Keratinocyte (primary cell): ENCODE measurements around the gene MPZL1. TPM values are rescaled to one million over a fixed set of nuclear protein-coding genes. Genes with fewer than 3 reads are reported as not detected.

Experiments used
- DNase-seq: peaks from one replicate; pipeline ENCODE4 v3.0.0-alpha.2; 2011; ENCODE audit warnings: low read depth, missing footprints, low spot score
- FAIRE-seq: peaks from 2 replicates; lab custom pipeline; 2011; peaks lifted over from hg19 to GRCh38; lab: Jason Lieb, UNC
- H2AFZ ChIP-seq: 2 replicates; pipeline ENCODE4 v1.6.0; 2012; ENCODE audit warnings: low read length, control low read depth, inconsistent platforms; ENCODE audit not compliant: control insufficient read depth
- H3K27ac ChIP-seq: 2 replicates; pipeline ENCODE4 v1.5.1; 2011; ENCODE audit warnings: low read length; ENCODE audit not compliant: control insufficient read depth, insufficient read depth
- H3K27me3 ChIP-seq: 3 replicates; pipeline ENCODE4 v1.6.0; 2011; ENCODE audit warnings: low read length; ENCODE audit not compliant: control insufficient read depth, insufficient read depth; ENCODE audit errors: extremely low read depth
- H3K36me3 ChIP-seq, 2 experiments: 2 replicates in 1 of 2; 3 replicates in 1 of 2; pipeline ENCODE4 v1.5.1; 2011; ENCODE audit warnings: low read length in 2 of 2, mild to moderate bottlenecking in 1 of 2; ENCODE audit not compliant: control insufficient read depth in 2 of 2, insufficient read depth in 2 of 2; ENCODE audit errors: extremely low read depth in 1 of 2
- H3K4me1 ChIP-seq: 3 replicates; pipeline ENCODE4 v1.5.1; 2011; ENCODE audit warnings: low read length; ENCODE audit not compliant: control insufficient read depth, insufficient read depth; ENCODE audit errors: extremely low read depth
- H3K4me2 ChIP-seq: 3 replicates; pipeline ENCODE4 v1.6.0; 2011; ENCODE audit warnings: low read depth, low read length; ENCODE audit not compliant: control insufficient read depth, insufficient read depth; ENCODE audit errors: extremely low read depth
- H3K4me3 ChIP-seq, 3 experiments: fragments of 200-600 bp in 1 of 3; sonication (generic) in 1 of 3; 2 replicates in 2 of 3; 3 replicates in 1 of 3; pipeline ENCODE4 v1.5.1; 2011 to 2016; ENCODE audit warnings: low read length in 3 of 3, mild to moderate bottlenecking in 3 of 3, control low read depth in 2 of 3, inconsistent platforms in 1 of 3, low read depth in 1 of 3, mixed read lengths in 1 of 3, mixed run types in 1 of 3, moderate library complexity in 1 of 3; ENCODE audit not compliant: control insufficient read depth in 2 of 3, insufficient read depth in 2 of 3; ENCODE audit errors: extremely low read depth in 1 of 3
- H3K79me2 ChIP-seq: 2 replicates; pipeline ENCODE4 v1.6.0; 2012; ENCODE audit warnings: low read length; ENCODE audit not compliant: control insufficient read depth, insufficient read depth
- H3K9ac ChIP-seq: 3 replicates; pipeline ENCODE4 v1.6.0; 2011; ENCODE audit warnings: low read length; ENCODE audit not compliant: control insufficient read depth, insufficient read depth; ENCODE audit errors: extremely low read depth
- H3K9me1 ChIP-seq: 3 replicates; pipeline ENCODE4 v1.6.0; 2011; ENCODE audit warnings: low read length; ENCODE audit not compliant: control insufficient read depth, insufficient read depth; ENCODE audit errors: extremely low read depth
- H3K9me3 ChIP-seq: 2 replicates; pipeline ENCODE4 v1.5.1; 2012; ENCODE audit warnings: low read depth, low read length; ENCODE audit not compliant: control insufficient read depth
- H4K20me1 ChIP-seq: 3 replicates; pipeline ENCODE4 v1.6.0; 2011; ENCODE audit warnings: low read length; ENCODE audit not compliant: control insufficient read depth, insufficient read depth; ENCODE audit errors: extremely low read depth
- EZH2 ChIP-seq: IDR thresholded peaks from one replicate; pipeline ENCODE4 v1.6.1; 2012; ENCODE audit warnings: inconsistent platforms, mild to moderate bottlenecking, low read length, moderate library complexity
- dilution Hi-C: fragments of 300-500 bp; cut with MboI; formaldehyde crosslinking; loops from one replicate; pipeline ENCODE4 v1.7.0; 2020; ENCODE audit warnings: low sequenced_read_pairs; ENCODE audit not compliant: extremely low pct_ligation_motif_present
- polyA plus RNA-seq, 5 experiments: library from polyadenylated mRNA; depleted of rRNA in 3 of 5; stranded (reverse) in 3 of 5; stranded (forward) in 1 of 5; unstranded in 1 of 5; fragments of >200 nt; gene quantifications; 1 replicate in 1 of 5; 2 replicates in 3 of 5; 3 replicates in 1 of 5; pipeline versions ENCODE4 v1.2.1 to v1.2.3, GENCODE V29; 2011 to 2012; ENCODE audit warnings: missing spikeins in 2 of 5, low read depth in 1 of 5, low replicate concordance in 1 of 5
- TF ChIP-seq, protein P1 (sequence below), 3 experiments: IDR thresholded peaks in 1 of 3; conservative IDR thresholded peaks in 1 of 3; optimal IDR thresholded peaks in 1 of 3; 2 replicates in 2 of 3; 3 replicates in 1 of 3; pipeline versions ENCODE3 to v1.5.1; 2011; ENCODE audit warnings: low read length in 3 of 3, mild to moderate bottlenecking in 3 of 3, moderate library complexity in 2 of 3, control low read depth in 1 of 3, inconsistent platforms in 1 of 3; ENCODE audit not compliant: insufficient read depth in 2 of 3; ENCODE audit errors: extremely low read depth in 1 of 3

MPZL1 gene
- polyA plus RNA-seq, 1 donor (not counting 4 experiments of a cell fraction or from before 2014, with no cell fraction given), result 195 TPM

DNA sequence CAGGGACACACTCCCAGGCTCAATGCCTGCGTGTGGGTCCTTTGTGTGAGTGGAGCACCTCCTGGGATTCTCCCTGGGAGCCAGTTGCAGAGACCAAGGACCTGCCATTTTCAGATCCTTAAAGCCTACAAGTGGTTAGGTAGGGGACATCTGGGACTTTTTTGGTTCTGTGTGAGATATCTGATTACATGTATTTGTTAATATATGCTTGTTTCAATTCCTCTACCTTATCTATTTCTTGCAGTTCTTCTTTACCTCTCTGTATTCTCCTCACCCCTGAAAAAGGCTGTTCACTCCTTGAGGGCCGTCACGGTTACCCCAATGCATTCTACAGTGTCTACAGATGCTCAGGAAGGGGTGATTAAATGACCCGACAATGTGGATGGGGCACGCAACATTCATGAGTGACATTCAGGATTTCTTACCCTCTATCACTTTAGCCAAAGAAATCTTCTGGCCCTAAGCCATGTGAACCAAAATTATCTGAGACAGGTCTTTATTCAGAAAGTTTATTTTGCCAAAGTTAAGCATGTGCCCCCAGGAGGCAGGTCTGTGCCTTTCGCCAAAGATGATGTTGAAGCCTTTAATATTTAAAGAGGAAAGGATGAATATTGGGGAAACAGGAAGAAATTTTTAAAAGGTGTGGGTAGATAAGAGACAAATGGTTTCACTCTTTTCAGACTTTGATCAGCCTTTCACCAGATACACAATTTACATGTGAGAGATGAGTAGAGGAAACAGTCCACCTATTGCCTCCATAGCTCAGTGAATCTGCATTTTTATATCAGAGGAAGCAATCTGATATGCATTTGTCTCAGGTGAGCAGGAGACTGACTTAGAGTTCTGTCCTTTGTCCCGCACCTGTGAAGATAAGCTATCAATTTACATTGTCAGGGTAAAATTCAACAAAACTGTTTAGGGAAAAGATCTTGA lies 44.6 kb upstream of the MPZL1 start:
- DNase-seq (no peak), FAIRE-seq (no peak)
- no peaks in the 10 kb centered on the region for H3K9me3 ChIP-seq
- no peak overlapping the region for H3K9ac ChIP-seq
- no peak for TF ChIP-seq EZH2
- no peak overlapping the region for H3K4me2 ChIP-seq
- dilution Hi-C loops, result no loop called here
- no peak overlapping the region for H3K4me3 ChIP-seq
- H2AFZ ChIP-seq, result no peak overlapping the region
- no peaks in the 10 kb centered on the region for H3K4me1 ChIP-seq
- H3K36me3 ChIP-seq, result no peaks in the 10 kb centered on the region
- H3K79me2 ChIP-seq, result no peaks in the 10 kb centered on the region
- H3K27ac ChIP-seq, result no peak overlapping the region
- no peaks in the 10 kb centered on the region for H3K27me3 ChIP-seq
- no peaks in the 10 kb centered on the region for H3K9me1 ChIP-seq
- H4K20me1 ChIP-seq, result no peaks in the 10 kb centered on the region

DNA sequence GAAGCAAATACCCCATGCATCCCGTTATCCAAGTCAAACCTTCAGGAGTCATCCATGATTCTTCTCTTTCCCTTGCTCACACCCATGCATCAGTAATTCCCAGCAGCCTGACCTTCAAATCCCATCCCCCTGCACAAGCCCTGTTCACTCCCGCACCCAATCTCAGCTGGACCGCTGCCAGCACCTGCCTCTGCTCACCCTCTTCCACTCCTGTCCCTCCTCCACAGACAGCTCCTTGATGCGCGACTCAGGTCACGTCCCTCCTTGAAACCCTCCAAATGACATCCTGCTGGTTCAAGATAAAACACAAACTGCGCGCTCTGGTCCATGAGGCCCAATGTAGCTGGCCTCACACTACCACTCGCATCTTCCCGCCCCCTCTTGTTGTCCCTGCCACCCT lies 43.4 kb upstream of the MPZL1 start:
- no peak for TF ChIP-seq EZH2
- TF ChIP-seq, protein P1, sequence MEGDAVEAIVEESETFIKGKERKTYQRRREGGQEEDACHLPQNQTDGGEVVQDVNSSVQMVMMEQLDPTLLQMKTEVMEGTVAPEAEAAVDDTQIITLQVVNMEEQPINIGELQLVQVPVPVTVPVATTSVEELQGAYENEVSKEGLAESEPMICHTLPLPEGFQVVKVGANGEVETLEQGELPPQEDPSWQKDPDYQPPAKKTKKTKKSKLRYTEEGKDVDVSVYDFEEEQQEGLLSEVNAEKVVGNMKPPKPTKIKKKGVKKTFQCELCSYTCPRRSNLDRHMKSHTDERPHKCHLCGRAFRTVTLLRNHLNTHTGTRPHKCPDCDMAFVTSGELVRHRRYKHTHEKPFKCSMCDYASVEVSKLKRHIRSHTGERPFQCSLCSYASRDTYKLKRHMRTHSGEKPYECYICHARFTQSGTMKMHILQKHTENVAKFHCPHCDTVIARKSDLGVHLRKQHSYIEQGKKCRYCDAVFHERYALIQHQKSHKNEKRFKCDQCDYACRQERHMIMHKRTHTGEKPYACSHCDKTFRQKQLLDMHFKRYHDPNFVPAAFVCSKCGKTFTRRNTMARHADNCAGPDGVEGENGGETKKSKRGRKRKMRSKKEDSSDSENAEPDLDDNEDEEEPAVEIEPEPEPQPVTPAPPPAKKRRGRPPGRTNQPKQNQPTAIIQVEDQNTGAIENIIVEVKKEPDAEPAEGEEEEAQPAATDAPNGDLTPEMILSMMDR (optimal IDR thresholded peaks at IDR 0.05 in 1 of 3, IDR thresholded peaks at IDR 0.05 in 1 of 3, conservative IDR thresholded peaks at IDR 0.05 in 1 of 3; ENCODE audit: extremely low read depth in 1 of 3, insufficient read depth in 2 of 3, low read length in 3 of 3), result no peak
- Histone ChIP-seq H4K20me1 (no peaks in the 10 kb centered on the region), H3K79me2 (no peaks in the 10 kb centered on the region), H3K36me3 (no peaks in the 10 kb centered on the region), H3K4me1 (peaks cover 2% of the 10 kb centered on the region), H3K4me2 (no peak overlapping the region), H2AFZ (no peak overlapping the region), H3K27me3 (no peaks in the 10 kb centered on the region), H3K9me3 (no peaks in the 10 kb centered on the region), H3K9ac (no peak overlapping the region), H3K27ac (no peak overlapping the region), H3K4me3 (no peak overlapping the region), H3K9me1 (no peaks in the 10 kb centered on the region)
- no peak for DNase-seq
- FAIRE-seq, result no peak
- dilution Hi-C loops, result no loop called here
